H9 (cell line): Measurements from ENCODE around the gene REXO4. TPM values are rescaled to one million over a fixed set of nuclear protein-coding genes. Genes with fewer than 3 reads are reported as not detected.

Experiments used
- DNase-seq: peaks from one replicate; pipeline ENCODE4 v3.0.0-alpha.2; 2017
- H2AFZ ChIP-seq: one replicate; pipeline ENCODE4 v1.6.1; 2013; ENCODE audit warnings: mild to moderate bottlenecking, low read length, control low read depth, moderate library complexity
- H2AK5ac ChIP-seq: 2 replicates; pipeline ENCODE4 v1.6.1; 2013; ENCODE audit warnings: low read length, control low read depth, mixed read lengths; ENCODE audit not compliant: insufficient read length
- H2BK120ac ChIP-seq: one replicate; pipeline ENCODE4 v1.6.1; 2013; ENCODE audit warnings: low read depth, mild to moderate bottlenecking, low read length, control low read depth, inconsistent platforms; ENCODE audit not compliant: poor library complexity, severe bottlenecking
- H2BK12ac ChIP-seq: 2 replicates; pipeline ENCODE4 v1.6.1; 2013; ENCODE audit warnings: low read length, control low read depth, mixed read lengths, low read depth; ENCODE audit not compliant: insufficient read length
- H2BK15ac ChIP-seq: 2 replicates; pipeline ENCODE4 v1.6.1; 2013; ENCODE audit warnings: low read depth, low read length, control low read depth
- H2BK20ac ChIP-seq: one replicate; pipeline ENCODE4 v1.6.1; 2013; ENCODE audit warnings: low read depth, mild to moderate bottlenecking, low read length, control low read depth, inconsistent platforms; ENCODE audit not compliant: poor library complexity, severe bottlenecking
- H2BK5ac ChIP-seq: 2 replicates; pipeline ENCODE4 v1.6.1; 2013; ENCODE audit warnings: low read length, control low read depth, mixed read lengths; ENCODE audit not compliant: insufficient read length
- H3K14ac ChIP-seq: 2 replicates; pipeline ENCODE4 v1.6.1; 2013; ENCODE audit warnings: low read length, control low read depth; ENCODE audit not compliant: insufficient read depth
- H3K18ac ChIP-seq: 2 replicates; pipeline ENCODE4 v1.6.1; 2013; ENCODE audit warnings: low read depth, mild to moderate bottlenecking, mixed read lengths, low read length, control low read depth; ENCODE audit not compliant: insufficient read length
- H3K23ac ChIP-seq: 2 replicates; pipeline ENCODE4 v1.6.1; 2013; ENCODE audit warnings: low read length, control low read depth, mixed read lengths, low read depth; ENCODE audit not compliant: insufficient read length
- H3K23me2 ChIP-seq: 2 replicates; pipeline ENCODE4 v1.6.1; 2013; ENCODE audit warnings: low read depth, mild to moderate bottlenecking, mixed read lengths, low read length, control low read depth; ENCODE audit not compliant: insufficient read length, poor library complexity, severe bottlenecking
- H3K27ac ChIP-seq: 2 replicates; pipeline ENCODE4 v1.5.1; 2013; ENCODE audit warnings: low read length, control low read depth, mixed read lengths, low read depth; ENCODE audit not compliant: insufficient read length
- H3K27me3 ChIP-seq: 2 replicates; pipeline ENCODE4 v1.6.1; 2013; ENCODE audit warnings: low read length, control low read depth, inconsistent platforms; ENCODE audit not compliant: insufficient read depth
- H3K4ac ChIP-seq: 2 replicates; pipeline ENCODE4 v1.6.1; 2013; ENCODE audit warnings: low read depth, mild to moderate bottlenecking, control low read depth, inconsistent platforms, low read length, moderate library complexity
- H3K4me1 ChIP-seq: 2 replicates; pipeline ENCODE4 v1.6.1; 2013; ENCODE audit warnings: low read length, control low read depth, inconsistent platforms; ENCODE audit not compliant: insufficient read depth
- H3K4me2 ChIP-seq: 2 replicates; pipeline ENCODE4 v1.6.1; 2013; ENCODE audit warnings: low read length, control low read depth, mixed read lengths; ENCODE audit not compliant: insufficient read length, insufficient read depth
- H3K56ac ChIP-seq: 2 replicates; pipeline ENCODE4 v1.6.1; 2013; ENCODE audit warnings: low read depth, mild to moderate bottlenecking, mixed read lengths, low read length, control low read depth; ENCODE audit not compliant: insufficient read length
- H3K79me1 ChIP-seq: 2 replicates; pipeline ENCODE4 v1.6.1; 2013; ENCODE audit warnings: low read depth, mild to moderate bottlenecking, moderate library complexity, low read length, control low read depth, inconsistent platforms; ENCODE audit not compliant: insufficient read depth, poor library complexity, severe bottlenecking
- H3K79me2 ChIP-seq: 2 replicates; pipeline ENCODE4 v1.6.1; 2013; ENCODE audit warnings: low read length, control low read depth, inconsistent platforms; ENCODE audit not compliant: insufficient read depth
- H3K9ac ChIP-seq: 2 replicates; pipeline ENCODE4 v1.6.1; 2013; ENCODE audit warnings: low read length, control low read depth, mixed read lengths; ENCODE audit not compliant: insufficient read length; ENCODE audit errors: extremely low read depth
- H3K9me3 ChIP-seq: one replicate; pipeline ENCODE4 v1.6.1; 2013; ENCODE audit warnings: low read depth, low read length, inconsistent platforms; ENCODE audit not compliant: control insufficient read depth
- H3T11ph ChIP-seq: one replicate; pipeline ENCODE4 v1.6.1; 2013; ENCODE audit warnings: mild to moderate bottlenecking, low read length, control low read depth, inconsistent platforms
- H4K20me1 ChIP-seq: one replicate; pipeline ENCODE4 v1.6.1; 2013; ENCODE audit not compliant: control insufficient read depth, insufficient read length, insufficient read depth
- H4K5ac ChIP-seq: 2 replicates; pipeline ENCODE4 v1.6.1; 2013; ENCODE audit warnings: low read depth, mild to moderate bottlenecking, mixed read lengths, low read length, control low read depth; ENCODE audit not compliant: insufficient read length
- H4K8ac ChIP-seq: replicated peaks from 2 replicates; pipeline ENCODE4 v1.6.1; 2013; ENCODE audit warnings: low read length, control low read depth, mixed read lengths, low read depth; ENCODE audit not compliant: insufficient read length
- H4K91ac ChIP-seq: 2 replicates; pipeline ENCODE4 v1.6.1; 2013; ENCODE audit warnings: low read depth, mild to moderate bottlenecking, moderate library complexity, mixed read lengths, low read length, control low read depth; ENCODE audit not compliant: insufficient read length
- H3K27ac Mint-ChIP-seq, 3 experiments: 2 replicates in 2 of 3; 3 replicates in 1 of 3; pipeline ENCODE4 v1.8.0; 2020 to 2021; ENCODE audit warnings: mixed read lengths in 3 of 3, mild to moderate bottlenecking in 1 of 3, moderate library complexity in 1 of 3
- H3K27me3 Mint-ChIP-seq: 2 replicates; pipeline ENCODE4 v1.8.0; 2021; ENCODE audit warnings: low read depth, mild to moderate bottlenecking, moderate library complexity, mixed read lengths
- H3K36me3 Mint-ChIP-seq, 3 experiments: 2 replicates in 2 of 3; 3 replicates in 1 of 3; pipeline ENCODE4 v1.8.0; 2020 to 2021; ENCODE audit warnings: low read depth in 3 of 3, mixed read lengths in 3 of 3; ENCODE audit not compliant: insufficient read depth in 1 of 3
- H3K4me1 Mint-ChIP-seq, 2 experiments: 2 replicates each; pipeline ENCODE4 v1.8.0; 2020; ENCODE audit warnings: mixed read lengths in 2 of 2
- H3K4me3 Mint-ChIP-seq, 2 experiments: 2 replicates in 1 of 2; 3 replicates in 1 of 2; pipeline ENCODE4 v1.8.0; 2020 to 2021; ENCODE audit warnings: mild to moderate bottlenecking in 2 of 2, mixed read lengths in 2 of 2, moderate library complexity in 1 of 2
- H3K9me3 Mint-ChIP-seq, 2 experiments: 2 replicates in 1 of 2; 3 replicates in 1 of 2; pipeline ENCODE4 v1.8.0; 2020; ENCODE audit warnings: mild to moderate bottlenecking in 2 of 2, mixed read lengths in 2 of 2, moderate library complexity in 1 of 2
- WGBS: extraction: QIAGEN DNeasy Blood & Tissue Kit; methylation state at CpG from one replicate; pipeline ENCODE4 v1.1.7; 2013; ENCODE audit warnings: missing lambda C conversion rate, low lambda C conversion rate, mixed read lengths; ENCODE audit not compliant: insufficient read length; ENCODE audit errors: extremely low coverage; 5-methylcytosine and 5-hydroxymethylcytosine counted together
- total RNA-seq: library from RNA; stranded (reverse); gene quantifications from 2 replicates; pipeline ENCODE4 v1.2.1, GENCODE V29; 2021
- TF ChIP-seq, protein P1 (sequence below): fragments of 200-600 bp; sonication (generic); conservative IDR thresholded peaks from 3 replicates; pipeline ENCODE4 v1.8.0; 2021; ENCODE audit warnings: antibody characterized with exemption, mild to moderate bottlenecking

Gene REXO4
- total RNA-seq, 1 experiment from 2014 or later = 35.2 TPM

DNA sequence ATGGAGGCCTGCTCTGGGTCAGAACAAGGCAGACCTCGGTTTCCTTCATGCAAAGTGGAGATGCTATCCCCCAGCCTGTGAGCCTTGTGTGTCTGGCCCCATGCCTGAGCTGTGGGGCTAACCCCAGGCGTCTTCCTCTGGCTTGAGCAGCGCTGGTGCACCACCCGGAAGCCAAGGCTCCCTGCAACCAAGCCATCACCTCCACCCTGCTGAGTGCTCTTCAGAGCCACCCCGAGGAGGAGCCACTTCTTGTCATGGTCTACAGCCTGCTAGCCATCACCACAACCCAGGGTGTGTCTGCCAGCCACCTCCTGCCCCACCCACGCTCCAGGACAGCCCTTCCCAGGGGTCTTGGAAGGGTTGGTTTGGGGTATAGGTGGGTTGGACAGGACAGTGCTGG is 16.2 kb downstream of the REXO4 start:
- H2BK20ac ChIP-seq = no peak overlapping the region
- no peak overlapping the region for H3K4me2 ChIP-seq
- no peak overlapping the region for H3K4me3 Mint-ChIP-seq
- H3T11ph ChIP-seq = no peak overlapping the region
- H3K9ac ChIP-seq = no peak overlapping the region
- H3K79me1 ChIP-seq = no peaks in the 10 kb centered on the region
- H3K27me3 Mint-ChIP-seq = peaks cover 11% of the 10 kb centered on the region
- no peak for DNase-seq
- no peak overlapping the region for H2AFZ ChIP-seq
- no peak overlapping the region for H2BK12ac ChIP-seq
- TF ChIP-seq, protein P1, sequence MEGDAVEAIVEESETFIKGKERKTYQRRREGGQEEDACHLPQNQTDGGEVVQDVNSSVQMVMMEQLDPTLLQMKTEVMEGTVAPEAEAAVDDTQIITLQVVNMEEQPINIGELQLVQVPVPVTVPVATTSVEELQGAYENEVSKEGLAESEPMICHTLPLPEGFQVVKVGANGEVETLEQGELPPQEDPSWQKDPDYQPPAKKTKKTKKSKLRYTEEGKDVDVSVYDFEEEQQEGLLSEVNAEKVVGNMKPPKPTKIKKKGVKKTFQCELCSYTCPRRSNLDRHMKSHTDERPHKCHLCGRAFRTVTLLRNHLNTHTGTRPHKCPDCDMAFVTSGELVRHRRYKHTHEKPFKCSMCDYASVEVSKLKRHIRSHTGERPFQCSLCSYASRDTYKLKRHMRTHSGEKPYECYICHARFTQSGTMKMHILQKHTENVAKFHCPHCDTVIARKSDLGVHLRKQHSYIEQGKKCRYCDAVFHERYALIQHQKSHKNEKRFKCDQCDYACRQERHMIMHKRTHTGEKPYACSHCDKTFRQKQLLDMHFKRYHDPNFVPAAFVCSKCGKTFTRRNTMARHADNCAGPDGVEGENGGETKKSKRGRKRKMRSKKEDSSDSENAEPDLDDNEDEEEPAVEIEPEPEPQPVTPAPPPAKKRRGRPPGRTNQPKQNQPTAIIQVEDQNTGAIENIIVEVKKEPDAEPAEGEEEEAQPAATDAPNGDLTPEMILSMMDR = no peak
- no peaks in the 10 kb centered on the region for H3K4me1 ChIP-seq
- H4K20me1 ChIP-seq = no peaks in the 10 kb centered on the region
- H3K9me3 ChIP-seq = no peaks in the 10 kb centered on the region
- H3K18ac ChIP-seq = no peak overlapping the region
- WGBS = no CpG with 5 or more reads among the region's 6 CpGs
- no peaks in the 10 kb centered on the region for H3K27me3 ChIP-seq
- H3K27ac ChIP-seq = no peak overlapping the region
- H3K79me2 ChIP-seq = no peaks in the 10 kb centered on the region
- H3K14ac ChIP-seq = no peak overlapping the region
- H3K27ac Mint-ChIP-seq = no peak overlapping the region
- H3K4ac ChIP-seq = no peak overlapping the region
- no peak overlapping the region for H2AK5ac ChIP-seq
- peaks cover 0 to 3% of the 10 kb centered on the region in 2 experiments; a peak in 1 of 4 replicates for H3K4me1 Mint-ChIP-seq
- H3K36me3 Mint-ChIP-seq = peaks cover 13 to 23% (median 22%) of the 10 kb centered on the region in 3 experiments; a peak in 6 of 7 replicates
- no peak overlapping the region for H2BK120ac ChIP-seq
- H3K23me2 ChIP-seq = no peaks in the 10 kb centered on the region
- H3K9me3 Mint-ChIP-seq = no peaks in the 10 kb centered on the region
- no peak overlapping the region for H2BK15ac ChIP-seq
- H3K23ac ChIP-seq = no peak overlapping the region
- no peak overlapping the region for H4K8ac ChIP-seq
- no peak overlapping the region for H2BK5ac ChIP-seq
- H3K56ac ChIP-seq = no peak overlapping the region
- no peak overlapping the region for H4K5ac ChIP-seq
- no peak overlapping the region for H4K91ac ChIP-seq
